ENCODE data around the gene MBP.
A peak's percentile ranks its signal among the peaks of the same experiment; 100 is the strongest.

MBP gene

GRCh38 chr18:77101410-77102258, 30.9 kb downstream of the MBP start:
- TF ChIP-seq OSR1 (CRISPR knock-in tag; IDR thresholded peaks at IDR 0.05) (no peak), TCF4 (CRISPR knock-in tag; IDR thresholded peaks at IDR 0.05; ENCODE audit: borderline replicate concordance) (no peak), PATZ1 (CRISPR knock-in tag; IDR thresholded peaks at IDR 0.05; ENCODE audit: borderline replicate concordance) (0 out of 2 replicates have a peak, but pooled peaks have one; percentile 18), ZFP3 (CRISPR knock-in tag; IDR thresholded peaks at IDR 0.05) (peak; percentile 58; the same call in 1 of the 2 replicates)
- peak; percentile 80 for ATAC-seq

GRCh38 chr18:77100751-77101355, 31.7 kb downstream of the MBP start:
- no peak for TF ChIP-seq ZNF70 (CRISPR knock-in tag; IDR thresholded peaks at IDR 0.05)
- TF ChIP-seq BACH2 (CRISPR knock-in tag; IDR thresholded peaks at IDR 0.05; ENCODE audit: borderline replicate concordance) = no peak
- TF ChIP-seq OSR1 (CRISPR knock-in tag; IDR thresholded peaks at IDR 0.05) = no peak
- TF ChIP-seq POU6F1 (CRISPR knock-in tag; IDR thresholded peaks at IDR 0.05; ENCODE audit: borderline replicate concordance, low read depth) = no peak
- TF ChIP-seq GLIS3 (CRISPR knock-in tag; IDR thresholded peaks at IDR 0.05) = no peak
- TF ChIP-seq ARNTL (CRISPR knock-in tag; IDR thresholded peaks at IDR 0.05; ENCODE audit: borderline replicate concordance, low read depth) = no peak
- no peak for TF ChIP-seq PPARA (CRISPR knock-in tag; IDR thresholded peaks at IDR 0.05; ENCODE audit: borderline replicate concordance)
- no peak for ATAC-seq

- TF ChIP-seq SNAI2 (CRISPR knock-in tag; IDR thresholded peaks at IDR 0.05) (no peak), TSHZ2 (CRISPR knock-in tag; IDR thresholded peaks at IDR 0.05) (no peak), CSRNP3 (CRISPR knock-in tag; IDR thresholded peaks at IDR 0.05) (no peak), CSDC2 (CRISPR knock-in tag; IDR thresholded peaks at IDR 0.05) (no peak), CREB5 (CRISPR knock-in tag; IDR thresholded peaks at IDR 0.05; ENCODE audit: low read depth) (no peak), ZFP30 (CRISPR knock-in tag; IDR thresholded peaks at IDR 0.05) (no peak), ZFP3 (CRISPR knock-in tag; IDR thresholded peaks at IDR 0.05) (no peak), ZNF565 (CRISPR knock-in tag; conservative IDR thresholded peaks at IDR 0.05; ENCODE audit: low read depth) (no peak), BACH2 (CRISPR knock-in tag; IDR thresholded peaks at IDR 0.05; ENCODE audit: borderline replicate concordance) (no peak), RARB (CRISPR knock-in tag; IDR thresholded peaks at IDR 0.05) (no peak), PPARA (CRISPR knock-in tag; IDR thresholded peaks at IDR 0.05; ENCODE audit: borderline replicate concordance) (no peak)
Measured at GRCh38 chr18:77099485-77100370, 32.9 kb downstream of the MBP start.

More at GRCh38 chr18:77099485-77100370, 32.9 kb downstream of the MBP start:
- ATAC-seq = no peak

Data from SK-N-SH treated with all-trans-retinoic acid at 6 μM for 48 hours (cell line).